GM13976 (cell line): Measurements from ENCODE around the gene PANK4.

Experiments
- DNase-seq: peaks from one replicate; pipeline ENCODE4 v3.0.0; 2012; ENCODE audit warnings: low spot score
- CTCF ChIP-seq: IDR thresholded peaks from 2 replicates; pipeline ENCODE4 v1.5.1; 2012; ENCODE audit warnings: borderline replicate concordance, mild to moderate bottlenecking; ENCODE audit not compliant: insufficient read depth; ENCODE audit errors: extremely low read depth, missing control alignments, control extremely low read depth
- in situ Hi-C: fragments of 300-500 bp; cut with MboI; formaldehyde crosslinking; loops from one replicate; pipeline ENCODE4 v1.12.0; 2022; ENCODE audit warnings: low sequenced_read_pairs, mixed read lengths, inconsistent platforms; ENCODE audit not compliant: unreplicated experiment

Gene PANK4

GRCh38 chr1:2512862-2513421, 13.5 kb downstream of the PANK4 start:
- in situ Hi-C loops, result no loop called here
- DNase-seq, result no peak
- TF ChIP-seq CTCF, result no peak

- TF ChIP-seq CTCF, result no peak
- in situ Hi-C loops, result no loop called here
- no peak for DNase-seq
These were observed 15.8 kb downstream of the PANK4 start for GRCh38 chr1:2510366-2511155.

- no peak for DNase-seq
- no peak for TF ChIP-seq CTCF
- in situ Hi-C loops, result no loop called here
These were observed 16.8 kb downstream of the PANK4 start for GRCh38 chr1:2509589-2509988.

- no peak for TF ChIP-seq CTCF
- in situ Hi-C loops, result no loop called here
- DNase-seq, result no peak
These were observed 17.6 kb downstream of the PANK4 start for GRCh38 chr1:2508751-2509150.

GRCh38 chr1:2508180-2508579, 18.2 kb downstream of the PANK4 start:
- in situ Hi-C loops, result no loop called here
- no peak for TF ChIP-seq CTCF
- no peak for DNase-seq

GRCh38 chr1:2507744-2508155, 18.6 kb downstream of the PANK4 start:
- no peak for DNase-seq
- no peak for TF ChIP-seq CTCF
- in situ Hi-C loops, result no loop called here
